ENCODE data around the gene EPAS1.
"Not testable (repeated sequence)": the region's sequence is repeated elsewhere in the genome, so short reads cannot be mapped to it uniquely, and the experiment has no call there.

EPAS1 gene

GRCh38 chr2:46383113-46383395 is 85.8 kb downstream of the EPAS1 start:
- DNase-seq (ENCODE audit: low read depth): no peak

GRCh38 chr2:46383784-46384456 is 86.7 kb downstream of the EPAS1 start:
- no peak for DNase-seq (ENCODE audit: low read depth)

GRCh38 chr2:46384457-46384815 is 87.2 kb downstream of the EPAS1 start:
- DNase-seq (ENCODE audit: low read depth): no peak

GRCh38 chr2:46385786-46386577 is 88.8 kb downstream of the EPAS1 start:
- no peak for DNase-seq (ENCODE audit: low read depth)

GRCh38 chr2:46386763-46387162 is 89.6 kb downstream of the EPAS1 start:
- DNase-seq (ENCODE audit: low read depth): no peak

GRCh38 chr2:46387292-46387691 is 90.1 kb downstream of the EPAS1 start:
- no peak for DNase-seq (ENCODE audit: low read depth)

GRCh38 chr2:46387886-46388515 is 90.8 kb downstream of the EPAS1 start:
- no peak for DNase-seq (ENCODE audit: low read depth)

- no peak for DNase-seq (ENCODE audit: low read depth)
Observed at GRCh38 chr2:46388881-46389280, 91.7 kb downstream of the EPAS1 start.

GRCh38 chr2:46389417-46389916 is 92.3 kb downstream of the EPAS1 start:
- DNase-seq (ENCODE audit: low read depth): no peak

GRCh38 chr2:46390036-46390435 is 92.8 kb downstream of the EPAS1 start:
- DNase-seq (ENCODE audit: low read depth): no peak

- no peak for DNase-seq (ENCODE audit: low read depth)
Observed at GRCh38 chr2:46390901-46391395, 93.7 kb downstream of the EPAS1 start.

GRCh38 chr2:46392561-46393346 is 95.5 kb downstream of the EPAS1 start:
- DNase-seq (ENCODE audit: low read depth): no peak

- no peak for DNase-seq (ENCODE audit: low read depth)
Observed at GRCh38 chr2:46393347-46393820, 96.2 kb downstream of the EPAS1 start.

- no peak for DNase-seq (ENCODE audit: low read depth)
Observed at GRCh38 chr2:46393865-46394264, 96.7 kb downstream of the EPAS1 start.

GRCh38 chr2:46394649-46395510 is 97.7 kb downstream of the EPAS1 start:
- DNase-seq (ENCODE audit: low read depth): no peak

GRCh38 chr2:46395730-46396129 is 98.5 kb downstream of the EPAS1 start:
- not testable (repeated sequence) for DNase-seq (ENCODE audit: low read depth)

GRCh38 chr2:46400016-46400415 is 102.8 kb downstream of the EPAS1 start:
- no peak for DNase-seq (ENCODE audit: low read depth)

GRCh38 chr2:46402874-46403273 is 105.7 kb downstream of the EPAS1 start:
- no peak for DNase-seq (ENCODE audit: low read depth)

GRCh38 chr2:46404181-46404759 is 107.1 kb downstream of the EPAS1 start:
- no peak for DNase-seq (ENCODE audit: low read depth)

GRCh38 chr2:46407852-46408455 is 110.7 kb downstream of the EPAS1 start:
- DNase-seq (ENCODE audit: low read depth): no peak

Measured in stimulated activated CD8-positive, alpha-beta memory T cell treated with anti-CD3 and anti-CD28 coated beads, Interleukin-7, amount 100 ng/mL, for 24 hours (primary cell).